Measurements from ENCODE around the gene SERPINA12.

GRCh38 chr14:94462763-94463572 is 46.3 kb downstream of the SERPINA12 start:
- no peak for TF ChIP-seq CTCF (IDR thresholded peaks at IDR 0.05)
- no peak for TF ChIP-seq EP300 (IDR thresholded peaks at IDR 0.05; ENCODE audit: low read depth)
- no peak for TF ChIP-seq POLR2A (IDR thresholded peaks at IDR 0.05)

All from transverse colon (tissue), 3 donors.